ENCODE measurements around the gene EAF1. TPM values are rescaled to one million over a fixed set of nuclear protein-coding genes. Genes with fewer than 3 reads are reported as not detected.

EAF1 gene
- polyA plus RNA-seq, 1 donor = 21.3 TPM

DNA sequence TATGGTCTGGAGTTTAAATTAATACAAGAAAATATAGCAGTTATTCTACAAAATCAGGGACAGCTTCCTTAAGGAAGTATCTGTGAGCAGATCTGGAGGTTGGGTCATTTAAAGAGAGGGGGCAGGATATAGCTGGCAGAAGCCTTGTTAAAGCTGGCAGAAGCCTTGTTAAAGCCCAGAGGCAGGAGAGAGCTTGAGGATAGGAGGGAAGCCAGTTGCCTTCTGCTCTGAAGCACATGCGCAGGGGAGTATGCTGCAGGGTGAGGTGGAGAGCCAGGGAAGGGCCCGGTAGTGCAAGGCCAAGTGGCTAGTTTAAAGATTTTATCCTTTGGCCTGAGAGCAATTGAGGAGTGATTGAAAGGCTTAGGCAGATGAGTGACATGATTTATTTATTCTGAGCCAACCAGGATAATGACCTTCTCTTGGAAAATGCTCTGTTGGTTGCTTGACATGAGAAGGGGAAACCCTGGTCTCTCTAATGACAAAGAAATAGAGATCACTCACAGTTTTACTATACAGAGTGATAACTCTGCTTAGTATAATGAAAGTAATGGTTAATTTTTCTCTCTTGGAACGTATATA is 3.9 kb downstream of the EAF1 start:
- Histone ChIP-seq H3K27ac (ENCODE audit: low read length) (no peak overlapping the region), H3K4me1 (ENCODE audit: control insufficient read depth, insufficient read depth, low read length) (no peaks in the 10 kb centered on the region), H3K9me3 (ENCODE audit: control insufficient read depth, low read depth, low read length) (no peaks in the 10 kb centered on the region), H3K4me3 (ENCODE audit: low read length) (no peak overlapping the region), H3K27me3 (ENCODE audit: control insufficient read depth, insufficient read depth, low read length) (no peaks in the 10 kb centered on the region), H3K36me3 (ENCODE audit: control insufficient read depth, insufficient read depth, low read length) (peaks cover 48% of the 10 kb centered on the region)
- 100% methylated on average over 1 of the region's 3 CpGs for WGBS (ENCODE audit: insufficient coverage, low lambda C conversion rate)
- no peak for DNase-seq

DNA sequence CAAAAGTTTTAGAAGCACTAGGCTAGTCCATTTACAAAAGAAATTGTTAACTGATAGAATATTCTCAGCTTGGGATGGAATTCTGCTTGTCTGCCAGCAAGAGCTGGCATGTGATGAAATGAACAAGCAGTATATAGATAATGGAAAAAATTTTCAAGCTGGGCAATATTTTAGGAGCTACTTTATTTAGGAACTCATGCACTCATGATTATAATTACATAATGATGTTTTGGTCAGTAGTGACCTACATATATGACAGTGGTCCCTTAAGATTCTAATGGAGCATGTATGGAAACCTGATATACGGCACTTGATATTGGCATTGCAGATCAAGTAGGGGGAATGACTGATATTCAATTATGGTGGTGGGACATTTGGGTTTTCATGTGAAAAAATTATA is 6.1 kb downstream of the EAF1 start:
- DNase-seq = no peak
- Histone ChIP-seq H3K27me3 (ENCODE audit: control insufficient read depth, insufficient read depth, low read length) (no peaks in the 10 kb centered on the region), H3K27ac (ENCODE audit: low read length) (no peak overlapping the region), H3K36me3 (ENCODE audit: control insufficient read depth, insufficient read depth, low read length) (peaks cover 67% of the 10 kb centered on the region), H3K4me3 (ENCODE audit: low read length) (no peak overlapping the region), H3K4me1 (ENCODE audit: control insufficient read depth, insufficient read depth, low read length) (no peaks in the 10 kb centered on the region), H3K9me3 (ENCODE audit: control insufficient read depth, low read depth, low read length) (no peaks in the 10 kb centered on the region)
- no CpG with 5 or more reads among the region's 1 CpG for WGBS (ENCODE audit: insufficient coverage, low lambda C conversion rate)

DNA sequence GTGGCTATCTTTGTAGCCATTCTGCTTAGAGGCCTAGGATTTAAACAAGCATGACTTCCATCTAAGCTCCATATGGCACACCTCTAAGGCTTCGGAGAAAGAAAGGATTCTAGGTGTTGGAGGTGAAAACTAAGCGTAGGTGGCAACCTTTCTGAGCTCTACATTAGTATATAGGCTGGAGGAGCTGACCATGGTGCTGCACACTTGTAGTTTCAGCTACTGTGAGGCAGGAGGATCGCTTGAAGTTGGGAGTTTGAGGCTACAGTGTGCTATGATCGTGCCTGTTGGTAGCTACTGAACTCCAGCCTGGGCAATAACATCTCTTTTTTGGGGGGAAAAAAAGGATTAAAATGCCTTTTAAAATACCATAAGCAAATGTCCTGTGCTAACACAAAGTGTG is 7.4 kb downstream of the EAF1 start:
- no peaks in the 10 kb centered on the region for H3K9me3 ChIP-seq (ENCODE audit: control insufficient read depth, low read depth, low read length)
- H3K36me3 ChIP-seq (ENCODE audit: control insufficient read depth, insufficient read depth, low read length) = peaks cover 79% of the 10 kb centered on the region
- H3K27ac ChIP-seq (ENCODE audit: low read length) = no peak overlapping the region
- DNase-seq = no peak
- WGBS (ENCODE audit: insufficient coverage, low lambda C conversion rate) = no CpG with 5 or more reads among the region's 4 CpGs
- H3K27me3 ChIP-seq (ENCODE audit: control insufficient read depth, insufficient read depth, low read length) = no peaks in the 10 kb centered on the region
- H3K4me1 ChIP-seq (ENCODE audit: control insufficient read depth, insufficient read depth, low read length) = no peaks in the 10 kb centered on the region
- no peak overlapping the region for H3K4me3 ChIP-seq (ENCODE audit: low read length)

DNA sequence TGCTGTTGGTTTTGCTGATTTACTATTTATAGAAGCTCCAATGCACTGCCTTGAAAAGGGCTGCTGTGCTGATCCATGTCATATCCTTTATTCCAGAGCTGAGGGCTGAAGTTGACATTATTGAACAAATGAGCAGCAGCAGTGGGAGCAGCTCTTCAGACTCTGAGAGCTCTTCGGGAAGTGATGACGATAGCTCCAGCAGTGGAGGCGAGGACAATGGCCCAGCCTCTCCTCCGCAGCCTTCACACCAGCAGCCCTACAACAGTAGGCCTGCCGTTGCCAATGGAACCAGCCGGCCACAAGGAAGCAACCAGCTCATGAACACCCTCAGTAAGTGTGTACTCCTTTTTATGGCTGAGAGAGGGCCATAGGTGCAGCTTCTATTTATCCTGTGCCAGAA is 8.8 kb downstream of the EAF1 start:
- no peak overlapping the region for H3K4me3 ChIP-seq (ENCODE audit: low read length)
- WGBS (ENCODE audit: insufficient coverage, low lambda C conversion rate) = 100% methylated on average over 2 of the region's 6 CpGs
- no peak for DNase-seq

DNA sequence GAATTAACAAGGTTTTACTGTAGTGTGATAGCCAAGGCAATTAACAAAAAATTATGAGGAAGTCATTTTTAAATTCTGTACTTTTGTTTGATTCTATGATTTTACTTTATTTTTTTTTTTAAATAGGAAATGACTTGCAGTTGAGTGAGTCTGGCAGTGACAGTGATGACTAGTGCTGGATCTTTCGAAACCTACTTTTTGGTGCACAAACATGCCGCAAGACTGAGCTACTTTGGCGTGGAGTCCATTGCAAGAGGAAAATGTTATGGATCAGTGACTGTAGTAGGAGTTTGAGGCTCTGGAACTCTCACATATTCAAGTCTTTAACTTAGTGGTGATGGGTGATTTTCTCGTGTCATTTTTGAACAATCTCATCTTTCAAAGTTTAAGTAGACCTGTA is 11.6 kb downstream of the EAF1 start:
- no peak for DNase-seq
- H3K4me1 ChIP-seq (ENCODE audit: control insufficient read depth, insufficient read depth, low read length) = no peaks in the 10 kb centered on the region
- H3K9me3 ChIP-seq (ENCODE audit: control insufficient read depth, low read depth, low read length) = no peaks in the 10 kb centered on the region
- H3K27ac ChIP-seq (ENCODE audit: low read length) = no peak overlapping the region
- H3K4me3 ChIP-seq (ENCODE audit: low read length) = no peak overlapping the region
- WGBS (ENCODE audit: insufficient coverage, low lambda C conversion rate) = no CpG with 5 or more reads among the region's 4 CpGs
- no peaks in the 10 kb centered on the region for H3K27me3 ChIP-seq (ENCODE audit: control insufficient read depth, insufficient read depth, low read length)
- peaks cover 84% of the 10 kb centered on the region for H3K36me3 ChIP-seq (ENCODE audit: control insufficient read depth, insufficient read depth, low read length)

More for the DNA sequence above, 8.8 kb downstream of the EAF1 start:
- peaks cover 87% of the 10 kb centered on the region for H3K36me3 ChIP-seq (ENCODE audit: control insufficient read depth, insufficient read depth, low read length)
- H3K4me1 ChIP-seq (ENCODE audit: control insufficient read depth, insufficient read depth, low read length) = no peaks in the 10 kb centered on the region
- H3K27ac ChIP-seq (ENCODE audit: low read length) = no peak overlapping the region
- no peaks in the 10 kb centered on the region for H3K27me3 ChIP-seq (ENCODE audit: control insufficient read depth, insufficient read depth, low read length)
- H3K9me3 ChIP-seq (ENCODE audit: control insufficient read depth, low read depth, low read length) = no peaks in the 10 kb centered on the region

DNA sequence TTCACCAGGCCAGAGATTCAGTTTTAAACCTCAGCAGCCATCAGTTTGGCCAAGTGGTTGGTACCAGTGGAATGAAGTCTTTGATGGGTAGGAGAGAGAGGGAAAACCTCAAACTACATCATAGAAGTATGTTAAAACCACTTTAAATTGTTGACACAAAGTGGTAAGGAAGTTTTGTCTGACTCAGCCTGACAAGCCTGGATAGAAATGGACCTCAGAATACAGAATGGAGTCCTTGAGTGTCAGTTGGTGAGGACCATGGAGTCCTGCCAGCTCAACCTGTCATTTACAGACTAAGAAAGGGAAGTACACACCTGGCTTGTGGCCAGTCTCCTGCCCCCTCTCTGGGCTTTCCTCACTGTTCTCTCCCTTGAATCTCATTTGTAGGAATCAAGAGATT is 12.1 kb downstream of the EAF1 start:
- Histone ChIP-seq H3K4me3 (ENCODE audit: low read length) (no peak overlapping the region), H3K4me1 (ENCODE audit: control insufficient read depth, insufficient read depth, low read length) (no peaks in the 10 kb centered on the region), H3K36me3 (ENCODE audit: control insufficient read depth, insufficient read depth, low read length) (peaks cover 79% of the 10 kb centered on the region), H3K27me3 (ENCODE audit: control insufficient read depth, insufficient read depth, low read length) (no peaks in the 10 kb centered on the region), H3K9me3 (ENCODE audit: control insufficient read depth, low read depth, low read length) (no peaks in the 10 kb centered on the region), H3K27ac (ENCODE audit: low read length) (no peak overlapping the region)
- no peak for DNase-seq

DNA sequence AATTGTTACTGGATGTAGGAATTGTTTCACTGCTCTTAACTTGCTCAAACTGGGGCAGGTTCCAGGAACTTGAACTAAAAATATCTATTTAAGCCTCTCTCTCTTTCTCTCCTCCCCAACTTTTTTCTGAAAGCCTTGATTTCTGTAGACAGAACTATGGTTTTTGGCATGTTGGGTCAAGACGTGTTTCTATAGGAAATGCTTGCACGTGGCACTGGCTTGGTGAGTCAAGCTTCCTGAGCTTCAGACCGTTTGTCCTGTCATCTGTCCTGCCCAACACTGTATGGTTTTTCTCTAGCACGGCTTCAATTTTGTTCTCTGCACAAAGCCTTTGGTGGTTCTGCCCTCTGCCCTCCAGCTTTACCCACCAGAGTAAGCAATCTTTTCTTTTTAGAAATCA is 13.5 kb downstream of the EAF1 start:
- Histone ChIP-seq H3K36me3 (ENCODE audit: control insufficient read depth, insufficient read depth, low read length) (peaks cover 66% of the 10 kb centered on the region), H3K9me3 (ENCODE audit: control insufficient read depth, low read depth, low read length) (no peaks in the 10 kb centered on the region), H3K4me3 (ENCODE audit: low read length) (no peak overlapping the region), H3K27me3 (ENCODE audit: control insufficient read depth, insufficient read depth, low read length) (no peaks in the 10 kb centered on the region), H3K4me1 (ENCODE audit: control insufficient read depth, insufficient read depth, low read length) (no peaks in the 10 kb centered on the region), H3K27ac (ENCODE audit: low read length) (no peak overlapping the region)
- 100% methylated on average over 1 of the region's 4 CpGs for whole genome bisulfite sequencing (ENCODE audit: insufficient coverage, low lambda C conversion rate)
- DNase-seq = no peak

DNA sequence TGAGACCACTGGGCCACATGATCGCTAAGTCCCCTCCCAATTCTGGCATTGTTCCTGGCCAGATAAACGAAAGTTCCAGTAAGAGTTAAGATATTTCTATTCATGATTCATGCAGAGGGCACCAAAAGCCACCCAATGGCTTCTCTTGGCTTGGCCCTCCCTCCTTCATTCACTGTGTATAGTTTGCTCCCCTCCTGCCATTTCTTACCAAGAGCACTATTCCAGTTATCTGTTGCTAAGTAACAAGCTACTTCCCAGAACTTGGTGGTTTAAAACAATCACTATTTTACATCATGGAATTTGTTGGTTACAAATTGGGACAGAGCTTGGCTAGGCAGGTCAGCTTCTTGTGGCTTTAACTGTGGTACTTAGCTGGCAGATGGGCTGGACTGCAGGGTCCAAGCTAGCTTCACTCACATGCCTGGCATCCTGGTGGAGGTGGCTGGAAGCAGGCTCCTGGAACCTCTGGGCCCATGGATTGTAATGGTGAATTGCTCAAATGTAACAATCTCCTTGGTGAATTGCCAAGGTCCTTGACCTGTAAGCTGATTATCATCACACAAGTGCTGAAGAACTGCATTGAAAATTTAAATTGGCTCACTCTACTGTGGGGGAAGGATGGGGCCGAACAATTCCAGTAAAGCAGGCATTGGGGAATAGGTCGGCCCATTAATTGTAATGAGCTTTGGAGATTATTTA is 16.6 kb downstream of the EAF1 start:
- no peaks in the 10 kb centered on the region for H3K27me3 ChIP-seq (ENCODE audit: control insufficient read depth, insufficient read depth, low read length)
- H3K36me3 ChIP-seq (ENCODE audit: control insufficient read depth, insufficient read depth, low read length) = peaks cover 39% of the 10 kb centered on the region
- no peaks in the 10 kb centered on the region for H3K4me1 ChIP-seq (ENCODE audit: control insufficient read depth, insufficient read depth, low read length)
- WGBS (ENCODE audit: insufficient coverage, low lambda C conversion rate) = no CpG with 5 or more reads among the region's 4 CpGs
- H3K27ac ChIP-seq (ENCODE audit: low read length) = no peak overlapping the region
- H3K9me3 ChIP-seq (ENCODE audit: control insufficient read depth, low read depth, low read length) = no peaks in the 10 kb centered on the region
- DNase-seq = no peak
- H3K4me3 ChIP-seq (ENCODE audit: low read length) = no peak overlapping the region

DNA sequence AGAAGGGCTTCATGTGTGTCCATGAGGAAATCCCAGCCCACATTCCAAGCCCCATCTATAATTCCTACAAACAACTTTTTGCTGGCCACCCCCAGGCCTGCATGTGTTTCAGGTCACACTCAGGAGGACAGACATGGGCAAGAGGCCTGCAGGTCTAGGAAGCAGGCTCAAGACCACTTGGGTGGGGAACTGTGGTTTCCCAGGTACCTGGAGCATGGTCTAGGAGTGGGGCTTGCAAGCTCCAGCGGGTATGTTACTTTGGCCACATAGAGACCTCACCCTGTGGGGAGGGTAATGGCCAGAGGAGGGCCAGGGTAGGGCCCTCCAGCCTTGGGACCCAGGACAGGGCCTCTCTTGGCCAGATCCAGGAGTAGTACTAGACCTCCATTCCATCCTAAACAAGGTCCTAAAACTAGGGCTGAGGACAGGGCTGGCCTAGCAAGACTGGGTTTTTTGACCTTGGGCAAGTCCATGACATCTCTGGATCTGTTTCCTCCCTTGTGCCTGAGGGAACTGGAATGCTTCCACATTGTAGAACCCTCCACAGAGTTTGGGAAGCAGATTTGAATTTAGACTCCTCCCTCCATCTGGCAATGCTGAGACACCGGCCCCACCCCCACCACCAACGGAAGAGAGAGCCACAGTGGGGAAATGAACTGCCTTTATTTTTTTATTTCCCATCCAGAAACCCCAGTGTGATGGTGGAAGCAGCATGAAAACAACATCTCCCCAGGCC is 22.3 kb downstream of the EAF1 start:
- H3K27ac ChIP-seq (ENCODE audit: low read length) = no peak overlapping the region
- DNase-seq = no peak
- no peaks in the 10 kb centered on the region for H3K9me3 ChIP-seq (ENCODE audit: control insufficient read depth, low read depth, low read length)
- H3K4me3 ChIP-seq (ENCODE audit: low read length) = no peak overlapping the region
- no CpG with 5 or more reads among the region's 3 CpGs for WGBS (ENCODE audit: insufficient coverage, low lambda C conversion rate)
- H3K36me3 ChIP-seq (ENCODE audit: control insufficient read depth, insufficient read depth, low read length) = peaks cover 6% of the 10 kb centered on the region
- H3K4me1 ChIP-seq (ENCODE audit: control insufficient read depth, insufficient read depth, low read length) = no peaks in the 10 kb centered on the region
- H3K27me3 ChIP-seq (ENCODE audit: control insufficient read depth, insufficient read depth, low read length) = no peaks in the 10 kb centered on the region

DNA sequence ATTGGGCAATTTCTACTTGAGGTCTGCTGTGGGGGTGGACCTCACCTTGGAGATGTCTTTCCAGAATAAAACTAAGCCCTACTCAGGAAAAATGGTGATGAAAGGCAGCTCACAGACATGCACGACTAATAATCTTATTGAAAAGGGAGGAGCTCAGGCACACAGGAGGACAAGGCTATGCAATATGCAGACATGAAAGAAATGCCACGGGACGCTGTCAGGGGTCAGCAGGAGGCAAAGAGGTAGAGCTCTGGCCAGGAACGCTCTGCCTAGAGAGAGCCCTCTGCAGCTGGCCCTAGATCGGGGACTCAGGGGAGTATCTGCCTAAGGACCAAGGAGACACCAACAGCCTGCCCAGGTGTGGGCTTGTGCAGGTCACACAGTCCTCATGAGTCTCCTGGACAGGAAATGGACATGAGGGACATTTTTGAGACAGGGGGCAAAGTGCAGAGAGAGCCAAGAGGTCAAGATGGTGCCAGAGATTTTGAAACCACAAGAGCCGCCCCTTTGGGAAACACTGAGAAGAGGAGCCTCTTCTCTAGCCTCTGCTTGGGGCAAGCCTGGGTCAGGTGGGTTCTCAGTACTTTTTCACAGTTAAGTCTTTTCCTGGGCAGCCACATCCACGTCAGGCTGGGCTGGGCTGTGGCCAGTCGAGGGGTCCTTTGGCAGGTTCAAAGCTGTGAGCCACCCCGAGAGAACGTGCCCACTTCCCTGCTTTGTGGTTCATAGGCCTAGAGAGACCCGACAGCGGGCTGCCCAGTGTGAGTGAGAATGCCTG is 23.2 kb downstream of the EAF1 start:
- no peak for DNase-seq
- H3K27ac ChIP-seq (ENCODE audit: low read length) = no peak overlapping the region
- no peak overlapping the region for H3K4me3 ChIP-seq (ENCODE audit: low read length)
- H3K4me1 ChIP-seq (ENCODE audit: control insufficient read depth, insufficient read depth, low read length) = no peaks in the 10 kb centered on the region
- no peaks in the 10 kb centered on the region for H3K27me3 ChIP-seq (ENCODE audit: control insufficient read depth, insufficient read depth, low read length)
- no peaks in the 10 kb centered on the region for H3K9me3 ChIP-seq (ENCODE audit: control insufficient read depth, low read depth, low read length)
- peaks cover 6% of the 10 kb centered on the region for H3K36me3 ChIP-seq (ENCODE audit: control insufficient read depth, insufficient read depth, low read length)
- WGBS (ENCODE audit: insufficient coverage, low lambda C conversion rate) = no CpG with 5 or more reads among the region's 12 CpGs
